Measurements from ENCODE around the gene SH3PXD2A.

The SH3PXD2A gene

DNA sequence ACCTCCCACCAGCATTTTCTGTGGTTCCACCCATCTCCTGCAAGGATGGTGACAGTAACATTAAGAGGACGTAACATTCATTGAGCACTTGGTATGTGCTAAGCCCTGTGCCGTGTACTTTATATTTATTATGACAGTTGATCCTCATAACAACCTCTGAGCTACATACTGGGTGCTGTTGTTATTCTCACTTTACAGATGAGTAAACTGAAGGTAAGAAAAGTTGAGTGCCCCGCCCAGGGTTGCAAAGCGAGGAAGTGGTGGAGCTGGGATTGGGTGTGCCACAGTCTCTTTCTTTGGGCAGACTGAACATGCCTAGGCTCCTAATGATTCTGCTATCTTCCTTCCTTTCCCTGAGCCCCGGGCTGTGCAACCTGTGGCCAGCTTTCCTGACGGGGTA, 107.4 kb downstream of the SH3PXD2A start:
- FAIRE-seq (no peak), DNase-seq (ENCODE audit: insufficient read length) (no peak)
- TF ChIP-seq POLR2A (IDR thresholded peaks at IDR 0.05; ENCODE audit: low read depth, low read length), result no peak
- no peak for TF ChIP-seq POLR2AphosphoS5 (IDR thresholded peaks at IDR 0.05; ENCODE audit: low read depth, low read length)
- TF ChIP-seq TAF1 (IDR thresholded peaks at IDR 0.05; ENCODE audit: borderline replicate concordance, low read depth, low read length), result no peak

DNA sequence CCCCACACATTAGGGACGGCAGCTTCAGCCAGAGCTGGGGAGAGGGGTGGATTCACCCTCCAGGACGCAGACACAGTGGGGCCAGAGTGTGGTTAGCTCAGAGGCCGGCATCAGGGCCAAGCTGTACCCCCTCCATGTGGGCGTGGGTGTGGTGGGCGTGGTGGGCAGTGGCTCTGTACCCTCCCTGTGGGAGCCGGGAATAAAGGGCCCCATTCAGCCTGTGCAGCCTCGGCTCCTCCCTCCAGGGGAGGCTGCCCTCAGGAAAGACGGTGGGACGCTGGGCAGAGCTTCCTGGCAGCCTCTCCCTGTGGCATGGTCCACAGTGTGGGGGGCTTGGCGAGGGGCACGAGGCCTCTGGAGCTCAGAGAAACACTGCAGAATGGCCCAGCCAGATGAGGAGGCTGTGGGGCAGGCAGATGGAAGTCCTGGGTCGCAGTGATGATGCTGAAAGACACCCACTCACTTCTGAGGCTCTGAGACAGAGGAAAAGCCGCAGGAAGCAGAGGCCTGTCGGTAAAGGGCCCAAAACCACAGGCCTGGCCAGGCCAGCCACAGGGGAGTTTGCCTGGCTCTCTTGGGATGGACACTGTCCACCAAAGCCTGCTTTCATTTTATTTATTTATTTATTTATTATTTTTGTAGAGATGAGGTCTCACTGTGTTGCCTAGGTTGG, 108.0 kb downstream of the SH3PXD2A start:
- FAIRE-seq (no peak), DNase-seq (ENCODE audit: insufficient read length) (no peak)
- TF ChIP-seq TAF1 (IDR thresholded peaks at IDR 0.05; ENCODE audit: borderline replicate concordance, low read depth, low read length) (no peak), POLR2A (IDR thresholded peaks at IDR 0.05; ENCODE audit: low read depth, low read length) (no peak), POLR2AphosphoS5 (IDR thresholded peaks at IDR 0.05; ENCODE audit: low read depth, low read length) (no peak)

- TF ChIP-seq POLR2AphosphoS5 (IDR thresholded peaks at IDR 0.05; ENCODE audit: low read depth, low read length), result no peak
- no peak for TF ChIP-seq TAF1 (IDR thresholded peaks at IDR 0.05; ENCODE audit: borderline replicate concordance, low read depth, low read length)
- TF ChIP-seq POLR2A (IDR thresholded peaks at IDR 0.05; ENCODE audit: low read depth, low read length), result no peak
- FAIRE-seq, result peak; percentile 51
- DNase-seq (ENCODE audit: insufficient read length), result no peak
These were observed 108.8 kb downstream of the SH3PXD2A start for GRCh38 chr10:103746598-103746997.

GRCh38 chr10:103745341-103746247, 109.8 kb downstream of the SH3PXD2A start:
- no peak for TF ChIP-seq POLR2A (IDR thresholded peaks at IDR 0.05; ENCODE audit: low read depth, low read length)
- TF ChIP-seq POLR2AphosphoS5 (IDR thresholded peaks at IDR 0.05; ENCODE audit: low read depth, low read length), result no peak
- no peak for TF ChIP-seq TAF1 (IDR thresholded peaks at IDR 0.05; ENCODE audit: borderline replicate concordance, low read depth, low read length)
- no peak for DNase-seq (ENCODE audit: insufficient read length)
- FAIRE-seq, result peak; percentile 80

- DNase-seq (ENCODE audit: insufficient read length) (no peak), FAIRE-seq (no peak)
- TF ChIP-seq TAF1 (IDR thresholded peaks at IDR 0.05; ENCODE audit: borderline replicate concordance, low read depth, low read length), result no peak
- TF ChIP-seq POLR2A (IDR thresholded peaks at IDR 0.05; ENCODE audit: low read depth, low read length), result no peak
- no peak for TF ChIP-seq POLR2AphosphoS5 (IDR thresholded peaks at IDR 0.05; ENCODE audit: low read depth, low read length)
These were observed 112.6 kb downstream of the SH3PXD2A start for GRCh38 chr10:103742824-103743223.

DNA sequence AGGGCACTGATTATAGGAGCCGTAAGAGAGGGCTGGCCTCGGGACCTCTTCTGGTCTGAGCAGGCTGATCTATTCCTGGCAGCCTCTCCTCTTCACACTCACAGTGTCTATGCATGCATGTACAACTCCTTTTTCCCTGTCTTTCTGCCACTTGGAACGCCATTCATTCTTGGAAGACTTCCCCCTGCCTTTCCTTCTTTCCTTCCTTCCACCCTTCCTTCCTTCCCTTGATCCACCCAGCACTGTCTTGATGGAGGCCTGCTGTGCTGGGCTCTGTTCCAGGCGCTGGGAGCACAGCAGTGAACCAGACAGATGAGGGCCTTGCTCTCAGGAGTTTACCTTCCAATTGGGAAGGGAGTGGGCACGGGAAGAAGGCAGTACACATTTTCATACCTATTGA, 114.8 kb downstream of the SH3PXD2A start:
- FAIRE-seq, result no peak
- TF ChIP-seq POLR2AphosphoS5 (IDR thresholded peaks at IDR 0.05; ENCODE audit: low read depth, low read length) (no peak), TAF1 (IDR thresholded peaks at IDR 0.05; ENCODE audit: borderline replicate concordance, low read depth, low read length) (no peak), POLR2A (IDR thresholded peaks at IDR 0.05; ENCODE audit: low read depth, low read length) (no peak)

GRCh38 chr10:103739039-103739764, 116.2 kb downstream of the SH3PXD2A start:
- FAIRE-seq (no peak), DNase-seq (ENCODE audit: insufficient read length) (no peak)
- no peak for TF ChIP-seq POLR2A (IDR thresholded peaks at IDR 0.05; ENCODE audit: low read depth, low read length)
- TF ChIP-seq POLR2AphosphoS5 (IDR thresholded peaks at IDR 0.05; ENCODE audit: low read depth, low read length), result no peak
- no peak for TF ChIP-seq TAF1 (IDR thresholded peaks at IDR 0.05; ENCODE audit: borderline replicate concordance, low read depth, low read length)

More for the DNA sequence above, 114.8 kb downstream of the SH3PXD2A start:
- no peak for DNase-seq (ENCODE audit: insufficient read length)

DNA sequence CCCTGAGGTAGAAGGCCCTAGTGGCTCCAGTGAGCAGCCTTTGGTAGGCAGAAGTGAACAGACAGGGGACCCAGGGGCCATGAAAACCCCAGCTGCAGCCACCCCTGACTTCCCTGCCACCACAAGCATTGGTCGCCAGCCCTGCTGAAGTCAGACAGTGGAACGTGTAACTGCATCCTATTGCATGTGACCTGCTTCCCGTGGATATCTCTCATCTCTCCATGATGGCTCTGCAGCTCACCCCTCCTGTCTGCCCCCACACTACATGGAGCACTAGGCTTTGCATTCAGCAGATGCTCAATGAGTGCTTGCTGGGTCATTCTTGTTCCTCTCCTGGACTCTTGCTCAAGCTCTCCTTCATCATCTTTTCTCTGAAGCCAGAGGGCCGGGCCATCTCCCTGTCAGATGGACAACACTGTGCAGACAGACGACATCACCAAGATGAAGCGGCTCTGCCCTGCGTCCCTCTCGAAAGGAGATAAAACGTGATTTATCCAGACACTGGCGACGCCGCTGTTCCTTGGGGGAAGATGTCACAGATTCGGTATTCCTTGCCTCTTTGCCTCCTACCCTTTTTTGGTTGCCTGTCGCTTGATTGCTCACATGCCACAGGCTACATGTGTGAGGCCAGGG, 117.5 kb downstream of the SH3PXD2A start:
- FAIRE-seq, result no peak
- no peak for DNase-seq (ENCODE audit: insufficient read length)
- TF ChIP-seq POLR2AphosphoS5 (IDR thresholded peaks at IDR 0.05; ENCODE audit: low read depth, low read length) (no peak), POLR2A (IDR thresholded peaks at IDR 0.05; ENCODE audit: low read depth, low read length) (no peak), TAF1 (IDR thresholded peaks at IDR 0.05; ENCODE audit: borderline replicate concordance, low read depth, low read length) (no peak)

GRCh38 chr10:103736763-103737162, 118.6 kb downstream of the SH3PXD2A start:
- DNase-seq (ENCODE audit: insufficient read length) (no peak), FAIRE-seq (no peak)
- no peak for TF ChIP-seq TAF1 (IDR thresholded peaks at IDR 0.05; ENCODE audit: borderline replicate concordance, low read depth, low read length)
- no peak for TF ChIP-seq POLR2AphosphoS5 (IDR thresholded peaks at IDR 0.05; ENCODE audit: low read depth, low read length)
- TF ChIP-seq POLR2A (IDR thresholded peaks at IDR 0.05; ENCODE audit: low read depth, low read length), result no peak

DNA sequence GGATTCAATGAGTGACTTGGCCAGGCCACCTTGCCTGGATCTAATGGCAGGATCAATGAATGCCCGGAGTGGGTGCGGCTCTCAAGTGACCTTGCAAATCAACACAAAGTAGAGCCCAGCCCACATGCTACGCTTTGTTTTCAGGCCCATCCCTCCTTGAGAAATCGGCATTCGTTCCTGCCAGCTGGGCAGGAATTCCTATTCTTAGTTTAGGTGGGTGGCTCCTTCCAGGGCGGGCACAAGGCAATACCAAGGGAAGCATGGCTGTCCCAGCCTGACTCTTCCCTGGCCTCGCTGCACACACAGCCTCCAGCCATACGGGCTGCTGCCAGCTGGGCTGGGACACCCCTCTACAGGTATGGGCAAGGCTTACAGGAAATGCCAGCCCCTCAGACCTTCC, 119.3 kb downstream of the SH3PXD2A start:
- TF ChIP-seq POLR2A (IDR thresholded peaks at IDR 0.05; ENCODE audit: low read depth, low read length), result no peak
- TF ChIP-seq TAF1 (IDR thresholded peaks at IDR 0.05; ENCODE audit: borderline replicate concordance, low read depth, low read length), result no peak
- no peak for TF ChIP-seq POLR2AphosphoS5 (IDR thresholded peaks at IDR 0.05; ENCODE audit: low read depth, low read length)
- no peak for FAIRE-seq
- DNase-seq (ENCODE audit: insufficient read length), result no peak

DNA sequence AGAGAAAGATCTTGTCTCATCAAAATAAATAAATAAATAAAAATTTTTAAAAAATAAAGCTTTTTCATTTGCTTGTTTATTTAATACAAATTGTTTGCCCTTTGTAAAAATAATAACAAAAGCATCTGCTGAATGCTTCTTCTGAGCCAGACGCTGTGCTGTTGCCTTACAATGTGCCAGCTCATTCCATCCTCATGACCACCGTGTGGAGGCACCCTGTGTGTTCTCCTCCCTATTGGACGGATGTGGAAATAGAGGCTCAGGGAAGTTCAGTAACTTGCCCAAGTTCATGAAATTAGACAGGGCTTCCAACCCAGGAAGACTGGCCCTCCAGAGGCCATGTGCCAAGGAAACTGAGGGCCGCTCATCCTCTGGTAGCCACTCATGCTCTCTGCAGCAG, 120.6 kb downstream of the SH3PXD2A start:
- no peak for FAIRE-seq
- TF ChIP-seq TAF1 (IDR thresholded peaks at IDR 0.05; ENCODE audit: borderline replicate concordance, low read depth, low read length) (no peak), POLR2AphosphoS5 (IDR thresholded peaks at IDR 0.05; ENCODE audit: low read depth, low read length) (no peak), POLR2A (IDR thresholded peaks at IDR 0.05; ENCODE audit: low read depth, low read length) (no peak)
- no peak for DNase-seq (ENCODE audit: insufficient read length)
